Naive thymus-derived CD4-positive, alpha-beta T cell (primary cell): Measurements from ENCODE around the gene CEBPE. TPM values are rescaled to one million over a fixed set of nuclear protein-coding genes. Genes with fewer than 3 reads are reported as not detected.

Experiments
- ATAC-seq: fragments of 150-1000 bp; cut with Tn5 transposase; 2 replicates; pipeline ENCODE4 v1.10.0; 2021; ENCODE audit warnings: mild to moderate bottlenecking, moderate library complexity
- CTCF ChIA-PET: fragments of 350-600 bp; sonication (Branson Sonifier 250); formaldehyde crosslinking; loops from one replicate; lab custom pipeline; 2021; ENCODE audit warnings: antibody characterized with exemption; lab: Charles Lee
- POLR2A ChIA-PET: fragments of 350-600 bp; sonication (Branson Sonifier 250); formaldehyde crosslinking; loops from one replicate; lab custom pipeline; 2021; ENCODE audit warnings: antibody characterized with exemption, inconsistent platforms; lab: Charles Lee
- DNase-seq, 9 donors: peaks; one replicate each; pipeline versions ENCODE4 v3.0.0 to v3.0.0-alpha.2; 2020 to 2022; ENCODE audit warnings: mixed read lengths in 1 of 9
- H3K27ac ChIP-seq: one replicate; pipeline ENCODE4 v1.7.0; 2013; ENCODE audit warnings: mild to moderate bottlenecking, low read depth, low read length, moderate library complexity
- H3K27me3 ChIP-seq, 2 donors: one replicate each; pipeline ENCODE4 v1.7.0; 2013; ENCODE audit warnings: low read length in 2 of 2, mild to moderate bottlenecking in 2 of 2, moderate library complexity in 2 of 2; ENCODE audit not compliant: control insufficient read depth in 2 of 2, insufficient read depth in 2 of 2
- H3K36me3 ChIP-seq, 3 experiments: 1 replicate in 2 of 3; 2 replicates in 1 of 3; pipeline ENCODE4 v1.7.0; 2013; ENCODE audit warnings: low read length in 3 of 3, mild to moderate bottlenecking in 3 of 3, moderate library complexity in 1 of 3; ENCODE audit not compliant: insufficient read depth in 3 of 3, control insufficient read depth in 2 of 3
- H3K4me1 ChIP-seq, 2 donors: one replicate each; pipeline ENCODE4 v1.7.0; 2013; ENCODE audit warnings: low read length in 2 of 2, mild to moderate bottlenecking in 2 of 2, moderate library complexity in 1 of 2; ENCODE audit not compliant: control insufficient read depth in 2 of 2, insufficient read depth in 2 of 2
- H3K4me3 ChIP-seq: 2 replicates; pipeline ENCODE4 v1.7.0; 2013; ENCODE audit warnings: mild to moderate bottlenecking, low read length
- H3K9me3 ChIP-seq, 3 experiments: 1 replicate in 2 of 3; 2 replicates in 1 of 3; pipeline ENCODE4 v1.7.0; 2013; ENCODE audit warnings: low read length in 3 of 3; ENCODE audit not compliant: control insufficient read depth in 2 of 3
- H3K27ac Mint-ChIP-seq, 9 donors: one replicate each; pipeline ENCODE4 v1.8.0; 2020 to 2022; ENCODE audit warnings: mixed read lengths in 9 of 9, mild to moderate bottlenecking in 8 of 9, moderate library complexity in 5 of 9, inconsistent platforms in 2 of 9
- H3K27me3 Mint-ChIP-seq, 5 donors: one replicate each; pipeline ENCODE4 v1.8.0; 2021 to 2022; ENCODE audit warnings: mixed read lengths in 5 of 5, mild to moderate bottlenecking in 1 of 5
- H3K36me3 Mint-ChIP-seq, 5 donors: one replicate each; pipeline ENCODE4 v1.8.0; 2020 to 2022; ENCODE audit warnings: mixed read lengths in 5 of 5, mild to moderate bottlenecking in 3 of 5, inconsistent platforms in 1 of 5
- H3K4me1 Mint-ChIP-seq, 7 donors: one replicate each; pipeline ENCODE4 v1.8.0; 2020 to 2022; ENCODE audit warnings: mixed read lengths in 7 of 7, mild to moderate bottlenecking in 3 of 7, inconsistent platforms in 1 of 7
- H3K4me3 Mint-ChIP-seq, 10 donors: one replicate each; pipeline ENCODE4 v1.8.0; 2020 to 2022; ENCODE audit warnings: mild to moderate bottlenecking in 10 of 10, mixed read lengths in 10 of 10, moderate library complexity in 6 of 10, inconsistent platforms in 2 of 10
- H3K9me3 Mint-ChIP-seq, 11 donors: one replicate each; pipeline ENCODE4 v1.8.0; 2020 to 2022; ENCODE audit warnings: mixed read lengths in 11 of 11, mild to moderate bottlenecking in 4 of 11, inconsistent platforms in 1 of 11, moderate library complexity in 1 of 11
- intact Hi-C, 2 donors: fragments of 100-400 bp; cut with micrococcal nuclease; formaldehyde crosslinking; loops; one replicate each; pipeline ENCODE4 v1.15.1; 2023
- polyA plus RNA-seq, 2 donors: library from polyadenylated mRNA; unstranded; fragments of 300-500 nt; fragmentation: Illumina TruSeq; gene quantifications; one replicate each; pipeline ENCODE4 v1.2.3, GENCODE V29; 2021
- total RNA-seq, 6 experiments: library from RNA in 5 of 6; stranded (reverse) in 5 of 6; gene quantifications; 1 replicate in 5 of 6; 2 replicates in 1 of 6; pipeline ENCODE4 v1.2.3 and lab custom pipeline; 2021 to 2026

The CEBPE gene
- total and polyA plus RNA-seq, 7 experiments from 2014 or later: 0.19 to 1.7 (median 0.65) TPM

DNA sequence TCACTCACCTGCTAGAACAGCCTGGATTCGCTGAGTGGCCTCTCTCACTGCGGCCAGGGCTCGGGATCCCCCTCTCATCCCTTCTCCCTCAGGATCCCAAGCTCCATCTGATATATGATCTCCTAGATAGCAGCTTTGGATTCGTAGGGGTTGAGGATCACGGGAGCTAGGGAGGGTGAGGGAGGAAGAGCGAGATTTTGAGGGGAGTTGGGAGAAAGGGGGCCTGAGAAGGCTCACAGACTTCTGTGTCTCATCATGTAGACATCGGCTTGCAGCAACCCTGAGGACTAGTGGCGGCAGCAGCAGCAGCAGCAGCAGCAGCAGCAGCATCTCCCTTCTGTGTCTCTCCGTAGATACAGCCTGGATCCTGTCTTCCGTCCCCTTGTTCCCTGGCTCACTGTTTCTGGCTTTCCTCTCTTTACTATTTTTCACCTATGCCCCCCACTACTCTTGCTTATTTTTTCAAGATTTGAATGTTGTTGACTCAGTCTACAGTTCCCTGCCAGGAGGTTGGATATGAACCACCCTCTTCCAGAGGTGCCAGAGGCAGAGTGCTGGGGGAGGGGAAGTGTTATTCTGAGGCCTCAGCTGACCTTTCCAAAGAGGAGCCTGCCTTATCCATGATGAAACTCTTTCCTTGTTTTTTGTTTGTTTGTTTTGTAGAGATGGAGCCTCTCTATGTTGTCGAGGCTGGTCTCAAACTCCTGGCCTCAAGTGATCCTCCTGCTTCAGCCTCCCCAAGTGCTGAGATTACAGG, 14.3 kb downstream of the CEBPE start, which contains the start of gene CIROP:
CIROP (minus strand) TSS at position 399 of the 757 bp plus-strand sequence; CDS start at position 330, 69 bp downstream.
- intact Hi-C loops: no loop called here
- Mint-ChIP-seq H3K27ac (peak within 1 kb of the TSS in 3 of 9 donors; percentile 45 to 80 (median 73)), H3K27me3 (peaks cover 0 to 7% (median 0%) of the 10 kb centered on the region in 5 donors)

GRCh38 chr14:23104070-23104590, 14.9 kb downstream of the CEBPE start:
- peaks cover 0 to 5% (median 0%) of the 10 kb centered on the region in 5 donors for H3K27me3 Mint-ChIP-seq
- intact Hi-C loops: no loop called here
- H3K4me1 Mint-ChIP-seq: peaks cover 0 to 18% (median 3%) of the 10 kb centered on the region in 7 donors
- Histone ChIP-seq H3K27me3 (no peaks in the 10 kb centered on the region), H3K27ac (no peak overlapping the region), H3K36me3 (no peaks in the 10 kb centered on the region), H3K4me3 (no peak overlapping the region), H3K4me1 (no peaks in the 10 kb centered on the region), H3K9me3 (no peaks in the 10 kb centered on the region)
- H3K4me3 Mint-ChIP-seq: no peak overlapping the region
- DNase-seq: no peak
- POLR2A ChIA-PET: interaction anchor here (1.8 kb wide), 1 partner anchor 9 kb away, joined by 5 read pairs; the partner anchor contains the start of genes ACIN1 and C14orf119
- H3K27ac Mint-ChIP-seq: no peak overlapping the region
- ATAC-seq: no peak
- CTCF ChIA-PET: interaction anchor here (1.3 to 1.9 kb wide), 2 partner anchors 36 to 118 kb away, joined by 3 to 9 read pairs; no protein-coding TSS in a partner anchor
- H3K9me3 Mint-ChIP-seq: no peaks in the 10 kb centered on the region
- H3K36me3 Mint-ChIP-seq: peaks cover 0 to 4% (median 2%) of the 10 kb centered on the region in 5 donors

More for the DNA sequence above, 14.3 kb downstream of the CEBPE start, which contains the start of gene CIROP:
- H3K9me3 ChIP-seq: no peaks in the 10 kb centered on the region
- H3K4me1 Mint-ChIP-seq: peaks cover 0 to 11% (median 0%) of the 10 kb centered on the region in 7 donors
- no peaks in the 10 kb centered on the region for H3K36me3 Mint-ChIP-seq
- ATAC-seq (no peak), DNase-seq (no peak)
- no peaks in the 10 kb centered on the region for H3K4me1 ChIP-seq
- POLR2A ChIA-PET: interaction anchor here (1.8 kb wide), 1 partner anchor 10 kb away, joined by 5 read pairs; the partner anchor contains the start of genes ACIN1 and C14orf119
- no peaks in the 10 kb centered on the region for H3K36me3 ChIP-seq
- no peaks in the 10 kb centered on the region for H3K9me3 Mint-ChIP-seq
- no peaks in the 10 kb centered on the region for H3K27me3 ChIP-seq
- H3K27ac ChIP-seq: no peak within 1 kb of the TSS
- no peak within 1 kb of the TSS for H3K4me3 ChIP-seq
- CTCF ChIA-PET: interaction anchor here (1.9 kb wide), 1 partner anchor 37 kb away, joined by 9 read pairs; no protein-coding TSS in a partner anchor
- no peak within 1 kb of the TSS for H3K4me3 Mint-ChIP-seq

DNA sequence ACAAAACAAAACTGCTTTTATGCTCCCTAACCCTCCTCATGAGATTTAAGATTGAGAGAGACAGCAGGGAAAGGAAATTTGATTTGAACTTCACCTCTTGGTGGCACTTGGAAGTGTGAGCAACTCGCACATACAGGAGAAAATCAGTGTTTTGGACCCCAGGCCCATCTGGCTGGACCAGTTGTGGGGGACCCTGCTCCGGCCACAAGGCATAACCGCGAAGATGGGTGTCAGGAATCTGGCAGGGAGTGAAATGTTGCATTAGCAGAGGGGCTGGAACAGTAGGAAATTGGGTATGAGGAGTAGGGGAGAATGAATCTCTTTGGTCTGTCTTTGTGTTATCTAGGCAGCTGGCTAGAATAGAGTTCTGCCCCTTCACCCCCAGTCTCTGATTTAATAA, 15.5 kb downstream of the CEBPE start:
- H3K4me1 Mint-ChIP-seq: peaks cover 0 to 20% (median 3%) of the 10 kb centered on the region in 7 donors
- peaks cover 0 to 8% (median 6%) of the 10 kb centered on the region in 5 donors for H3K36me3 Mint-ChIP-seq
- no peaks in the 10 kb centered on the region for H3K27me3 ChIP-seq
- no peak overlapping the region for H3K27ac ChIP-seq
- no peak for ATAC-seq
- H3K4me3 Mint-ChIP-seq: no peak overlapping the region
- H3K9me3 ChIP-seq: no peaks in the 10 kb centered on the region
- peaks cover 0 to 5% (median 0%) of the 10 kb centered on the region in 5 donors for H3K27me3 Mint-ChIP-seq
- no peak overlapping the region for H3K4me3 ChIP-seq
- intact Hi-C loops: no loop called here
- no peaks in the 10 kb centered on the region for H3K4me1 ChIP-seq
- no peaks in the 10 kb centered on the region for H3K9me3 Mint-ChIP-seq
- peak overlapping the region in 1 of 9 donors; percentile 80 for H3K27ac Mint-ChIP-seq
- ChIA-PET POLR2A (interaction anchor here (1.8 kb wide), 1 partner anchor 8 kb away, joined by 5 read pairs; the partner anchor contains the start of genes ACIN1 and C14orf119), CTCF (interaction anchor here (0.6 to 1.9 kb wide), 4 partner anchors 9 to 117 kb away, joined by 3 to 9 read pairs (median 4); partner anchors contain the start of gene ACIN1)
- DNase-seq: no peak
- H3K36me3 ChIP-seq: peaks cover 0 to under 1% (median 0%) of the 10 kb centered on the region in 3 experiments

- Mint-ChIP-seq H3K4me1 (peaks cover 0 to 27% (median 6%) of the 10 kb centered on the region in 7 donors), H3K4me3 (no peak overlapping the region), H3K27me3 (peaks cover 0 to 5% (median 0%) of the 10 kb centered on the region in 5 donors), H3K27ac (no peak overlapping the region), H3K36me3 (peaks cover 0 to 15% (median 6%) of the 10 kb centered on the region in 5 donors), H3K9me3 (no peaks in the 10 kb centered on the region)
- H3K27me3 ChIP-seq: no peaks in the 10 kb centered on the region
- CTCF ChIA-PET: interaction anchor here (0.6 to 1.9 kb wide), 4 partner anchors 8 to 117 kb away, joined by 3 to 9 read pairs (median 4); partner anchors contain the start of gene ACIN1
- intact Hi-C loops: no loop called here
- H3K4me1 ChIP-seq: peaks cover 0 to 5% of the 10 kb centered on the region in 2 donors
- H3K36me3 ChIP-seq: peaks cover 2 to 6% (median 4%) of the 10 kb centered on the region in 3 experiments
- no peak for DNase-seq
- ATAC-seq: no peak
- no peaks in the 10 kb centered on the region for H3K9me3 ChIP-seq
- H3K27ac ChIP-seq: no peak overlapping the region
- H3K4me3 ChIP-seq: no peak overlapping the region
- POLR2A ChIA-PET: no interaction called here
Measured at GRCh38 chr14:23102801-23103200, 16.3 kb downstream of the CEBPE start.

GRCh38 chr14:23101986-23102625, 16.9 kb downstream of the CEBPE start:
- Mint-ChIP-seq H3K4me1 (peaks cover 0 to 34% (median 13%) of the 10 kb centered on the region in 7 donors), H3K9me3 (no peaks in the 10 kb centered on the region), H3K27ac (peak overlapping the region in 2 of 9 donors; percentile 18 to 67), H3K36me3 (peaks cover 0 to 22% (median 13%) of the 10 kb centered on the region in 5 donors), H3K27me3 (peaks cover 0 to 5% (median 0%) of the 10 kb centered on the region in 5 donors), H3K4me3 (no peak overlapping the region)
- peaks cover 6 to 9% (median 6%) of the 10 kb centered on the region in 3 experiments for H3K36me3 ChIP-seq
- intact Hi-C loops: no loop called here
- ChIA-PET CTCF (interaction anchor here (1.5 kb wide), 1 partner anchor 18 kb away, joined by 3 read pairs; no protein-coding TSS in a partner anchor), POLR2A (no interaction called here)
- H3K4me3 ChIP-seq: no peak overlapping the region
- ATAC-seq: no peak
- no peaks in the 10 kb centered on the region for H3K27me3 ChIP-seq
- H3K27ac ChIP-seq: no peak overlapping the region
- no peak for DNase-seq
- peaks cover 6 to 12% of the 10 kb centered on the region in 2 donors for H3K4me1 ChIP-seq
- no peaks in the 10 kb centered on the region for H3K9me3 ChIP-seq
